Fibroblast of villous mesenchyme (primary cell): ENCODE measurements around the gene BTBD9. TPM values are rescaled to one million over a fixed set of nuclear protein-coding genes. Genes with fewer than 3 reads are reported as not detected.

ENCODE experiments used
- DNase-seq: peaks from one replicate; pipeline ENCODE4 v3.0.0-alpha.2; 2010; ENCODE audit warnings: low read depth
- H3K4me3 ChIP-seq: 2 replicates; pipeline ENCODE4 v1.5.1; 2011; ENCODE audit warnings: low read depth, mild to moderate bottlenecking, low read length
- small RNA-seq: library from RNA; depleted of rRNA; stranded (forward); fragments of <200 nt; gene quantifications from one replicate; pipeline ENCODE3, GENCODE V24; 2012
- total RNA-seq: library from RNA; depleted of rRNA; stranded (reverse); fragments of >200 nt; gene quantifications from 2 replicates; pipeline ENCODE4 v1.2.3, GENCODE V29; 2012
- TF ChIP-seq, protein P1 (sequence below): IDR thresholded peaks from 2 replicates; pipeline ENCODE4 v1.5.1; 2012; ENCODE audit warnings: low read depth, mild to moderate bottlenecking, low read length; ENCODE audit not compliant: insufficient read depth

The BTBD9 gene
- total RNA-seq, 1 donor: 12.1 TPM

DNA sequence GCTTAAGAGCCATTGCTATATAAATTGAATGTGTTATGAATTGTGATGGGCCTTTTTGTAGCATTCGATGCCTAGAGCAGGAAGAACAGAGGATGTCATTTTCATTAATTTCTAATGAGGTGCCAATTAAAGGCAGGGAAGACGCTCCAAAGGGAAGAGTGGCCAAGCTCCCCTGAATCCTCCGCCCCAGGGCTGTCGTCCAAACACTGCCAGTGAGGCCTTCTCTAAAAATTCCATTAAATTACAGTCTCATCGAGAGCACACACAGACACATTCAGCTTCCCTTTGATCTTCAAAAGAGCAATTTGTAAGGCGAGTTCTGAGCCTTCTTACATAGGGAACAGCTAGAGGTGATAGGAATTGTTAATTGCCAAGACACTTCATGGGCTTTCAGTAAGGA is 520.2 kb downstream of the BTBD9 start:
- H3K4me3 ChIP-seq: no peak overlapping the region
- TF ChIP-seq, protein P1, sequence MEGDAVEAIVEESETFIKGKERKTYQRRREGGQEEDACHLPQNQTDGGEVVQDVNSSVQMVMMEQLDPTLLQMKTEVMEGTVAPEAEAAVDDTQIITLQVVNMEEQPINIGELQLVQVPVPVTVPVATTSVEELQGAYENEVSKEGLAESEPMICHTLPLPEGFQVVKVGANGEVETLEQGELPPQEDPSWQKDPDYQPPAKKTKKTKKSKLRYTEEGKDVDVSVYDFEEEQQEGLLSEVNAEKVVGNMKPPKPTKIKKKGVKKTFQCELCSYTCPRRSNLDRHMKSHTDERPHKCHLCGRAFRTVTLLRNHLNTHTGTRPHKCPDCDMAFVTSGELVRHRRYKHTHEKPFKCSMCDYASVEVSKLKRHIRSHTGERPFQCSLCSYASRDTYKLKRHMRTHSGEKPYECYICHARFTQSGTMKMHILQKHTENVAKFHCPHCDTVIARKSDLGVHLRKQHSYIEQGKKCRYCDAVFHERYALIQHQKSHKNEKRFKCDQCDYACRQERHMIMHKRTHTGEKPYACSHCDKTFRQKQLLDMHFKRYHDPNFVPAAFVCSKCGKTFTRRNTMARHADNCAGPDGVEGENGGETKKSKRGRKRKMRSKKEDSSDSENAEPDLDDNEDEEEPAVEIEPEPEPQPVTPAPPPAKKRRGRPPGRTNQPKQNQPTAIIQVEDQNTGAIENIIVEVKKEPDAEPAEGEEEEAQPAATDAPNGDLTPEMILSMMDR: no peak
- DNase-seq: no peak

DNA sequence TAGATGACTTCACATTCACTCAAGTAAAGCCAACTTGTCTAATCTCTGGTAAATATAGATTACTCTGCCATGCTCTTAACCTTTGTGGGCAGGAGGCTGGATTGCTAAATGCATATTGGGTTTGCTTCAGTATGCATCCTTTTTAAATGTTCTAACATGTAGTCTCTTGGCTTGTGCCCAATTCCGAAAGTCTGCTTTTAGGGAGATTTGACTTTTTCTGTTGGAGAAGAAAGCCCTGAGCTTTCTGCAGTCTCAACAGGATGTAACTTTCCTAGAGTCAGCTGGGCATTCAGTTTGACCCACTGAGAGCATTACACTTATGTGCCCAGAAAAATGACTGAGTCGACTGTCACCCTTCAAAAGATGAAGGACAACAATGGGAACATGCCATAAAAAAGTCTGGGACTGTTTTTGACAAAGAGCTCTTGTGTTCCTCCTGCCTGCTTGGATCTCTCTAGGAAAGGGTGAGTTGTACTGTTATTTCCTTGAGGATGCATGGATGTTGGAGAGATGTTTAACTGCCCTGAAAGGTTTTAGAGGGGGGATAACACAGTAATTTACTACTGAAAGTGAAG is 520.9 kb downstream of the BTBD9 start:
- TF ChIP-seq, protein P1: no peak
- DNase-seq: no peak

More for the DNA sequence above, 520.9 kb downstream of the BTBD9 start:
- H3K4me3 ChIP-seq: no peak overlapping the region

Small RNAs within 50 kb of the gene (small RNA-seq; reads per million reads assigned to genes)
- gene RF00019: not detected
- gene RF00279: not detected

Other genes starting within 250 kb of the BTBD9 start
- 110 and 154 TPM in 2 replicates for gene GLO1, start 63.2 kb upstream of the BTBD9 start, total RNA-seq
- under 0.01 and 0.32 TPM in 2 replicates for gene DNAH8, start 75.4 kb upstream of the BTBD9 start, total RNA-seq